K562 (cell line): ENCODE data around the gene RASD2.

Experiments
- RAD21 ChIP-seq, 2 experiments: fragments of 250-450 bp in 1 of 2; fragments of 450-650 bp in 1 of 2; sonication (Bioruptor Pico) in 1 of 2; formaldehyde crosslinking in 1 of 2; IDR thresholded peaks in 1 of 2; conservative IDR thresholded peaks in 1 of 2; 2 replicates each; pipeline versions ENCODE4 v1.4.0 to v1.8.0; 2020 to 2022; ENCODE audit warnings: mild to moderate bottlenecking in 2 of 2, moderate library complexity in 1 of 2
- SLC30A9 ChIP-seq: fragments of 250-450 bp; sonication (Bioruptor Pico); IDR thresholded peaks from 2 replicates; pipeline ENCODE4 v1.8.0; 2022; ENCODE audit warnings: mild to moderate bottlenecking, moderate library complexity
- ZNF253 ChIP-seq: fragments of 250-450 bp; sonication (Bioruptor Pico); conservative IDR thresholded peaks from 2 replicates; pipeline ENCODE4 v1.6.1; 2021; ENCODE audit warnings: mild to moderate bottlenecking
- ZNF354B ChIP-seq: fragments of 250-450 bp; sonication (Bioruptor Pico); IDR thresholded peaks from 2 replicates; pipeline ENCODE4 v1.4.0; 2020
- ZNF431 ChIP-seq: sonication (generic); formaldehyde crosslinking; IDR thresholded peaks from 2 replicates; pipeline ENCODE4 v1.8.0; 2022; ENCODE audit warnings: mild to moderate bottlenecking, missing genetic modification reagents
- ZNF644 ChIP-seq: fragments of 200-800 bp; sonication (Bioruptor generic); IDR thresholded peaks from 2 replicates; pipeline ENCODE4 v1.6.1; 2016; ENCODE audit warnings: low read depth, missing genetic modification characterization, missing compliant biosample characterization
- ZZZ3 ChIP-seq: fragments of 450-650 bp; IDR thresholded peaks from 2 replicates; pipeline ENCODE4 v1.6.1; 2016; ENCODE audit warnings: antibody characterized with exemption, mild to moderate bottlenecking, moderate library complexity
- TF ChIP-seq, protein P1 (sequence below), 3 experiments: IDR thresholded peaks in 2 of 3; conservative IDR thresholded peaks in 1 of 3; 2 replicates each; pipeline ENCODE4 v1.5.1; 2011 to 2012; ENCODE audit warnings: low read length in 3 of 3, mild to moderate bottlenecking in 3 of 3, control low read depth in 2 of 3, improper control_type of control experiment in 1 of 3, inconsistent platforms in 1 of 3, low read depth in 1 of 3, mixed read lengths in 1 of 3, moderate library complexity in 1 of 3; ENCODE audit not compliant: insufficient read depth in 2 of 3
- TF ChIP-seq, protein P2 (sequence below), 2 experiments: fragments of 450-650 bp in 1 of 2; sonication (generic) in 1 of 2; formaldehyde crosslinking; conservative IDR thresholded peaks; 2 replicates each; pipeline versions ENCODE4 v1.4.0 to v1.8.1; 2020 to 2022; ENCODE audit warnings: mild to moderate bottlenecking in 1 of 2, missing genetic modification reagents in 1 of 2

DNA sequence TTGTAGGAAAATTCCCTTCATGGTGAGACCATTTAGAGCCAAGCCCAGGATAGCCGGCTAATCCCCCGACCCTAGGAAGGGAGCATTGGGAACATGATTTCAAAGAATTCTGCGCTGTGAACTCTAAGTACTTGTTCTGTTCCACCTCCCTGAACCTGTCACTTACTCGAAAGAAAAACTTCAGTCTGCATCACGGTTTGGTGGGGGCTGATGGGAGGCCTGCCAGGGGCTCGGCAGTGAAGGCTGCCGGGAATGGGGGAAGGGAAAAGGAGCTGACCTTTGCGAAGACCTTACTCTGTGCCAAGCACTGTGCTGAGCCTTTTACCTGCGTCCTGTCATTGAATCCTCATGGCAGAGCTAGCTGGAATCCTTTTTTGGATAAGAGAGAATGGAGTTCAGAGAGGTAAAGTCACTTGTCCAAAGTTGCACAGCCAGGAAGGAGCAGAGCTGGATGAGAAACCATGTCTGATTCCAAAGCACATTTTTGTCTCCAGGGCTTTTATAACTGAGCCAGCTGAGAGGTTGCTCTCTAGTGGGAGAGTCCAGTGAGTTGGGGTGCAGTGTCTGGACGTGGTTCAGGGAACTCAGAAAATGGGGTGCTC is 15.4 kb downstream of the RASD2 start:
- TF ChIP-seq, protein P1, sequence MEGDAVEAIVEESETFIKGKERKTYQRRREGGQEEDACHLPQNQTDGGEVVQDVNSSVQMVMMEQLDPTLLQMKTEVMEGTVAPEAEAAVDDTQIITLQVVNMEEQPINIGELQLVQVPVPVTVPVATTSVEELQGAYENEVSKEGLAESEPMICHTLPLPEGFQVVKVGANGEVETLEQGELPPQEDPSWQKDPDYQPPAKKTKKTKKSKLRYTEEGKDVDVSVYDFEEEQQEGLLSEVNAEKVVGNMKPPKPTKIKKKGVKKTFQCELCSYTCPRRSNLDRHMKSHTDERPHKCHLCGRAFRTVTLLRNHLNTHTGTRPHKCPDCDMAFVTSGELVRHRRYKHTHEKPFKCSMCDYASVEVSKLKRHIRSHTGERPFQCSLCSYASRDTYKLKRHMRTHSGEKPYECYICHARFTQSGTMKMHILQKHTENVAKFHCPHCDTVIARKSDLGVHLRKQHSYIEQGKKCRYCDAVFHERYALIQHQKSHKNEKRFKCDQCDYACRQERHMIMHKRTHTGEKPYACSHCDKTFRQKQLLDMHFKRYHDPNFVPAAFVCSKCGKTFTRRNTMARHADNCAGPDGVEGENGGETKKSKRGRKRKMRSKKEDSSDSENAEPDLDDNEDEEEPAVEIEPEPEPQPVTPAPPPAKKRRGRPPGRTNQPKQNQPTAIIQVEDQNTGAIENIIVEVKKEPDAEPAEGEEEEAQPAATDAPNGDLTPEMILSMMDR (IDR thresholded peaks at IDR 0.05 in 2 of 3, conservative IDR thresholded peaks at IDR 0.05 in 1 of 3; ENCODE audit: insufficient read depth in 2 of 3, low read depth in 1 of 3, low read length in 3 of 3): no peak
- no peak for TF ChIP-seq RAD21 (CRISPR knock-in tag; conservative IDR thresholded peaks at IDR 0.05 in 1 of 2, IDR thresholded peaks at IDR 0.05 in 1 of 2)
- TF ChIP-seq ZNF644 (tag): no peak
- no peak for TF ChIP-seq ZNF354B
- no peak for TF ChIP-seq ZNF253 (CRISPR knock-in tag)
- TF ChIP-seq SLC30A9 (CRISPR knock-in tag): no peak
- TF ChIP-seq, protein P2, sequence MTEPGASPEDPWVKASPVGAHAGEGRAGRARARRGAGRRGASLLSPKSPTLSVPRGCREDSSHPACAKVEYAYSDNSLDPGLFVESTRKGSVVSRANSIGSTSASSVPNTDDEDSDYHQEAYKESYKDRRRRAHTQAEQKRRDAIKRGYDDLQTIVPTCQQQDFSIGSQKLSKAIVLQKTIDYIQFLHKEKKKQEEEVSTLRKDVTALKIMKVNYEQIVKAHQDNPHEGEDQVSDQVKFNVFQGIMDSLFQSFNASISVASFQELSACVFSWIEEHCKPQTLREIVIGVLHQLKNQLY (CRISPR knock-in tag; conservative IDR thresholded peaks at IDR 0.05): no peak
- no peak for TF ChIP-seq ZZZ3
- no peak for TF ChIP-seq ZNF431 (CRISPR knock-in tag)
